Thoracic aorta (tissue), 2 donors: ENCODE results near the gene SIX3. TPM values are rescaled to one million over a fixed set of nuclear protein-coding genes. Genes with fewer than 3 reads are reported as not detected.

ENCODE experiments used
- ATAC-seq: fragments of 150-250 bp; one replicate; pipeline ENCODE4 v1.8.0; 2017; ENCODE audit warnings: low read depth; ENCODE audit not compliant: insufficient number of reproducible peaks, low FRiP score
- DNase-seq: peaks from one replicate; pipeline ENCODE4 v3.0.0-alpha.2; 2020; ENCODE audit warnings: low spot score
- H3K27ac ChIP-seq, 2 donors: fragments of 200-600 bp; sonication (generic); 1 replicate in 1 of 2; 2 replicates in 1 of 2; pipeline ENCODE4 v1.5.1; 2016; ENCODE audit warnings: mild to moderate bottlenecking in 2 of 2, moderate library complexity in 2 of 2
- H3K27me3 ChIP-seq: fragments of 200-600 bp; sonication (generic); replicated peaks from 2 replicates; pipeline ENCODE4 v1.6.0; 2016; ENCODE audit warnings: mild to moderate bottlenecking; ENCODE audit not compliant: insufficient read depth
- H3K36me3 ChIP-seq: fragments of 200-600 bp; sonication (generic); one replicate; pipeline ENCODE4 v1.5.1; 2016
- H3K4me1 ChIP-seq, 2 donors: fragments of 200-600 bp; sonication (generic); 1 replicate in 1 of 2; 2 replicates in 1 of 2; pipeline versions ENCODE4 v1.5.1 to v1.6.0; 2016; ENCODE audit warnings: low read depth in 2 of 2, mild to moderate bottlenecking in 1 of 2; ENCODE audit not compliant: control insufficient read depth in 1 of 2
- H3K4me3 ChIP-seq: fragments of 200-600 bp; sonication (generic); 2 replicates; pipeline ENCODE4 v1.5.1; 2016; ENCODE audit warnings: mild to moderate bottlenecking
- H3K9me3 ChIP-seq: fragments of 200-600 bp; sonication (generic); 2 replicates; pipeline ENCODE4 v1.5.1; 2016
- total RNA-seq, 2 donors: library from RNA; depleted of rRNA; stranded (reverse); fragments of >200 nt; gene quantifications; one replicate each; pipeline versions ENCODE4 v1.1.0 to v1.2.3, GENCODE V29; 2016
- TF ChIP-seq, protein P1 (sequence below): fragments of 200-600 bp; sonication (generic); IDR thresholded peaks from one replicate; pipeline ENCODE4 v1.5.1; 2019; ENCODE audit warnings: antibody characterized with exemption

The SIX3 gene
- total RNA-seq, 2 donors from 2014 or later = 0.14 TPM; not detected in 1

GRCh38 chr2:44967727-44968432 is 26.4 kb downstream of the SIX3 start:
- no peaks in the 10 kb centered on the region for H3K27me3 ChIP-seq
- TF ChIP-seq, protein P1, sequence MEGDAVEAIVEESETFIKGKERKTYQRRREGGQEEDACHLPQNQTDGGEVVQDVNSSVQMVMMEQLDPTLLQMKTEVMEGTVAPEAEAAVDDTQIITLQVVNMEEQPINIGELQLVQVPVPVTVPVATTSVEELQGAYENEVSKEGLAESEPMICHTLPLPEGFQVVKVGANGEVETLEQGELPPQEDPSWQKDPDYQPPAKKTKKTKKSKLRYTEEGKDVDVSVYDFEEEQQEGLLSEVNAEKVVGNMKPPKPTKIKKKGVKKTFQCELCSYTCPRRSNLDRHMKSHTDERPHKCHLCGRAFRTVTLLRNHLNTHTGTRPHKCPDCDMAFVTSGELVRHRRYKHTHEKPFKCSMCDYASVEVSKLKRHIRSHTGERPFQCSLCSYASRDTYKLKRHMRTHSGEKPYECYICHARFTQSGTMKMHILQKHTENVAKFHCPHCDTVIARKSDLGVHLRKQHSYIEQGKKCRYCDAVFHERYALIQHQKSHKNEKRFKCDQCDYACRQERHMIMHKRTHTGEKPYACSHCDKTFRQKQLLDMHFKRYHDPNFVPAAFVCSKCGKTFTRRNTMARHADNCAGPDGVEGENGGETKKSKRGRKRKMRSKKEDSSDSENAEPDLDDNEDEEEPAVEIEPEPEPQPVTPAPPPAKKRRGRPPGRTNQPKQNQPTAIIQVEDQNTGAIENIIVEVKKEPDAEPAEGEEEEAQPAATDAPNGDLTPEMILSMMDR = no peak
- H3K4me1 ChIP-seq = no peaks in the 10 kb centered on the region
- no peak for ATAC-seq
- no peak overlapping the region for H3K27ac ChIP-seq
- no peak overlapping the region for H3K4me3 ChIP-seq
- no peak for DNase-seq
- no peaks in the 10 kb centered on the region for H3K9me3 ChIP-seq
- no peaks in the 10 kb centered on the region for H3K36me3 ChIP-seq

DNA sequence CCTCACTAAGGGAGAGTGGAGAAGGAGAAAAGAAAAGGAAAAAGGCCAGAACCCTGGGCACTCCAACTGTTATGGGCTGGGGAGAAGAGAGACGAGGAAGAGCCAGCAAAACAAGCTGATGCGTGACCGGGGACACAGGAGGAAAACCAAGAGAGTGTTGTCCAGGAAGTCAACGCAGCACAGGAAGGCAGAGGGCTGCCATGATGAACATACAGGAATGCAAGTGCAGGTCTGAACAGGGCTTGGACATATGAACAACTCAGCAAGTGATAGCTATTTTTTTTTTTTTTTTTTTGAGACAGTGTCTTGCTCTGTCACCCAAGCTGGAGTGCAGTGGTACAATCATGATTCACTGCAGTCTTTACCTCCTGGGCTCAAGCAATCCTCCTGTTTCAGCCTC is 28.4 kb downstream of the SIX3 start:
- ATAC-seq (no peak), DNase-seq (no peak)
- Histone ChIP-seq H3K36me3 (no peaks in the 10 kb centered on the region), H3K4me1 (no peaks in the 10 kb centered on the region), H3K27me3 (no peaks in the 10 kb centered on the region), H3K27ac (no peak overlapping the region), H3K4me3 (no peak overlapping the region), H3K9me3 (no peaks in the 10 kb centered on the region)
- TF ChIP-seq, protein P1 = no peak

- Histone ChIP-seq H3K4me1 (no peaks in the 10 kb centered on the region), H3K27me3 (no peaks in the 10 kb centered on the region)
- TF ChIP-seq, protein P1 = no peak
Measured at GRCh38 chr2:44970846-44971450, 29.4 kb downstream of the SIX3 start.

DNA sequence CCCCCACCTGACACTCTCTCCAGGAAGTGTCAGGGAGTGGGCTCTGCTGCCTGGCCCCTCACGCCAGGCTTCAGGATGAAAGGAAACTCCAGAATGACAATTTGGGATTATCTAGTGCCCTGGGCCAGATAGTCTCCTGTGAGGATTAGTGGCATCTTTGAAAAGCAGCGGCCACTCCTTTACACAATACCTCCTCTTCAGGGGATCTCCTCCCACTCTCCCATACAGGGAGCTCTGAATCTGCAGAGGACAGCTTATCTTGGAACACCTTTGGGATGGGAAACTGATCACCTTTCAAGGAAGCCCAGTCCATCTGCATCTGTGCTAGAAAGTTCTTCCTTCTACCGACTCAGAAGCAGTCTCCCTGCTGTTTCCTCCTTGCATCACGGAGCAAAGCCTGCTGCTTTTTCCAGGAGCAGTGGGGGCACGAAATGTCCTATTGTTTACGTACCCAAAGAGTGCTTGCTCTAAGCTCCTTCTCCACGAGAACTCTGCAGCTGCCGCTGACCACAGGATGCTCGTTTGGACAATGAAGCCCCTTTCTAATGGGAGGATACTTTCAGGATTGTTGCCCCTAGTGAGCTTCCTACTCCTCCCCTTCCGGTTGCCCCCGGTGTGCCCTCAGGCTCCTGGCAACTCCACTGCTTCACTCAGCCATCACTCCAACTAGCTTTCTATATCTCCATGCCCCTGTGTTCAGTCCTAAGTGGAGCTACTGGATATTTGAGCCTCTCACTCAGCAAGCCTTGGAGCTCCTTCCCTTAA is 31.5 kb downstream of the SIX3 start:
- Histone ChIP-seq H3K27ac (no peak overlapping the region), H3K4me1 (no peaks in the 10 kb centered on the region), H3K36me3 (no peaks in the 10 kb centered on the region), H3K4me3 (no peak overlapping the region), H3K9me3 (no peaks in the 10 kb centered on the region), H3K27me3 (no peaks in the 10 kb centered on the region)
- no peak for DNase-seq
- ATAC-seq = no peak
- TF ChIP-seq, protein P1 = no peak

More at GRCh38 chr2:44970846-44971450, 29.4 kb downstream of the SIX3 start:
- Histone ChIP-seq H3K27ac (no peak overlapping the region), H3K4me3 (no peak overlapping the region), H3K9me3 (no peaks in the 10 kb centered on the region), H3K36me3 (no peaks in the 10 kb centered on the region)
- DNase-seq (no peak), ATAC-seq (no peak)

DNA sequence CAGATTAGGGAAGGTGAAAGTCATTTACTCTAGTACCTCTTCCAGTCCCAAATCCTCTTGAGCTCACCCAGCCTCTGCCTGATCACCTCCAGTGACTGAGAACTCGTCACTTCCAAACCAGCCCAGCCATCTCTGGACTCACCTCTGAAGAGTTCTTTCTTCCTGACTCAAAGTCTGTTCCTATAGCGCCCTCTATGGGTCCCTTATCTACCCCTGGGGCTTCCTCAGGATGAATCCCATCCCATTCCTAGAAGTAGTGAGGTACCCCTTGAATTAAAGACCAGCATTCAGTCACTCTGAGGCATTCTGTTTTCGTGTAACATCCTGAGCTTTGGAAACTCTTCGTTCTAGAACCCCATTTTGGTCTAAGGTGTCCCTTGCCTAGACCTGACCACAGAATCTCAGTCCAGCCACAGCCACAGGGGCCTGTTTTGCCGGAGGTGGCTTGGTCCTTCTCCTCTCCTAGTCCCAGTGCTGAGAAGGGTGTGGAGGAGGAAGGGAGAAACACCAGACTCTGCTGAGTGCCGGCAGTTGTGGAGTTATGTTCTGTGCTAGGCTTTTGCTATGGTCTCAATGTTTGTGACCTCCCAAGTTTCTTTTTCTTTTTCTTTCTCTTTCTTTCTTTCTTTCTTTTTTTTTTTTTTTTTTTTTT is 32.7 kb downstream of the SIX3 start:
- Histone ChIP-seq H3K27me3 (no peaks in the 10 kb centered on the region), H3K9me3 (no peaks in the 10 kb centered on the region)
- TF ChIP-seq, protein P1 = no peak

More for the DNA sequence above, 32.7 kb downstream of the SIX3 start:
- Histone ChIP-seq H3K4me3 (no peak overlapping the region), H3K36me3 (no peaks in the 10 kb centered on the region), H3K4me1 (no peaks in the 10 kb centered on the region), H3K27ac (no peak overlapping the region)
- no peak for ATAC-seq
- no peak for DNase-seq
